ENCODE measurements around the gene KDM4D.
A peak's percentile ranks its signal among the peaks of the same experiment; 100 is the strongest.
"Not testable (repeated sequence)": the region's sequence is repeated elsewhere in the genome, so short reads cannot be mapped to it uniquely, and the experiment has no call there.

Gene KDM4D

GRCh38 chr11:94974178-94974577 lies 669 bp downstream of the KDM4D start:
- no peak for ATAC-seq (ENCODE audit: low read depth)
- Mint-ChIP-seq H3K36me3 (peaks cover 14% of the 10 kb centered on the region), H3K27me3 (no peaks in the 10 kb centered on the region), H3K4me1 (peaks cover 9% of the 10 kb centered on the region), H3K9me3 (peaks cover 4% of the 10 kb centered on the region), H3K4me3 (peak overlapping the region; percentile 95), H3K27ac (peak overlapping the region; percentile 94)
- no peak for DNase-seq (ENCODE audit: low spot score in 2 of 2)

- H3K27ac Mint-ChIP-seq, result no peak overlapping the region
- ATAC-seq (ENCODE audit: low read depth), result no peak
- DNase-seq (ENCODE audit: low spot score in 2 of 2), result no peak
- peaks cover 4% of the 10 kb centered on the region for H3K9me3 Mint-ChIP-seq
- peaks cover 8% of the 10 kb centered on the region for H3K36me3 Mint-ChIP-seq
- H3K27me3 Mint-ChIP-seq, result no peaks in the 10 kb centered on the region
- H3K4me3 Mint-ChIP-seq, result no peak overlapping the region
- H3K4me1 Mint-ChIP-seq, result peaks cover 6% of the 10 kb centered on the region
These were observed 2.1 kb downstream of the KDM4D start for GRCh38 chr11:94975599-94975998.

- no peaks in the 10 kb centered on the region for H3K4me1 Mint-ChIP-seq
- no peak overlapping the region for H3K27ac Mint-ChIP-seq
- ATAC-seq (ENCODE audit: low read depth) (no peak), DNase-seq (ENCODE audit: low spot score in 2 of 2) (no peak)
- no peak overlapping the region for H3K4me3 Mint-ChIP-seq
- peaks cover 5% of the 10 kb centered on the region for H3K27me3 Mint-ChIP-seq
- no peaks in the 10 kb centered on the region for H3K36me3 Mint-ChIP-seq
- no peaks in the 10 kb centered on the region for H3K9me3 Mint-ChIP-seq
These were observed 13.9 kb downstream of the KDM4D start for GRCh38 chr11:94987378-94987777.

GRCh38 chr11:94988748-94989147 lies 15.2 kb downstream of the KDM4D start:
- no peak for ATAC-seq (ENCODE audit: low read depth)
- no peak overlapping the region for H3K27ac Mint-ChIP-seq
- no peaks in the 10 kb centered on the region for H3K9me3 Mint-ChIP-seq
- H3K36me3 Mint-ChIP-seq, result no peaks in the 10 kb centered on the region
- H3K4me1 Mint-ChIP-seq, result no peaks in the 10 kb centered on the region
- DNase-seq (ENCODE audit: low spot score in 2 of 2), result no peak
- peaks cover 5% of the 10 kb centered on the region for H3K27me3 Mint-ChIP-seq
- H3K4me3 Mint-ChIP-seq, result no peak overlapping the region

- ATAC-seq (ENCODE audit: low read depth), result no peak
- no peak overlapping the region for H3K4me3 Mint-ChIP-seq
- no peaks in the 10 kb centered on the region for H3K36me3 Mint-ChIP-seq
- DNase-seq (ENCODE audit: low spot score in 2 of 2), result no peak
- H3K9me3 Mint-ChIP-seq, result no peaks in the 10 kb centered on the region
- no peaks in the 10 kb centered on the region for H3K4me1 Mint-ChIP-seq
- no peak overlapping the region for H3K27ac Mint-ChIP-seq
- peaks cover 3% of the 10 kb centered on the region for H3K27me3 Mint-ChIP-seq
These were observed 20.0 kb downstream of the KDM4D start for GRCh38 chr11:94993400-94993943.

- ATAC-seq (ENCODE audit: low read depth), result no peak
- no peak overlapping the region for H3K4me3 Mint-ChIP-seq
These were observed 23.9 kb downstream of the KDM4D start for GRCh38 chr11:94997437-94997836.

GRCh38 chr11:94998285-94998684 lies 24.8 kb downstream of the KDM4D start:
- Mint-ChIP-seq H3K27me3 (no peaks in the 10 kb centered on the region), H3K9me3 (no peaks in the 10 kb centered on the region), H3K27ac (no peak overlapping the region), H3K36me3 (no peaks in the 10 kb centered on the region), H3K4me3 (no peak overlapping the region), H3K4me1 (no peaks in the 10 kb centered on the region)
- no peak for DNase-seq (ENCODE audit: low spot score in 2 of 2)
- no peak for ATAC-seq (ENCODE audit: low read depth)

More at GRCh38 chr11:94997437-94997836, 23.9 kb downstream of the KDM4D start:
- Mint-ChIP-seq H3K36me3 (no peaks in the 10 kb centered on the region), H3K27ac (no peak overlapping the region), H3K9me3 (no peaks in the 10 kb centered on the region), H3K4me1 (no peaks in the 10 kb centered on the region), H3K27me3 (no peaks in the 10 kb centered on the region)
- DNase-seq (ENCODE audit: low spot score in 2 of 2), result no peak

- ATAC-seq (ENCODE audit: low read depth) (no peak), DNase-seq (ENCODE audit: low spot score in 2 of 2) (no peak)
- H3K4me1 Mint-ChIP-seq, result no peaks in the 10 kb centered on the region
- H3K9me3 Mint-ChIP-seq, result peaks cover 4% of the 10 kb centered on the region
- no peak overlapping the region for H3K27ac Mint-ChIP-seq
- H3K4me3 Mint-ChIP-seq, result no peak overlapping the region
- no peaks in the 10 kb centered on the region for H3K36me3 Mint-ChIP-seq
- peaks cover 2% of the 10 kb centered on the region for H3K27me3 Mint-ChIP-seq
These were observed 30.2 kb downstream of the KDM4D start for GRCh38 chr11:95003716-95004115.

- peaks cover 4% of the 10 kb centered on the region for H3K9me3 Mint-ChIP-seq
- H3K27ac Mint-ChIP-seq, result no peak overlapping the region
- DNase-seq (ENCODE audit: low spot score in 2 of 2) (no peak), ATAC-seq (ENCODE audit: low read depth) (no peak)
- H3K4me1 Mint-ChIP-seq, result no peaks in the 10 kb centered on the region
- peaks cover 2% of the 10 kb centered on the region for H3K27me3 Mint-ChIP-seq
- H3K4me3 Mint-ChIP-seq, result no peak overlapping the region
- H3K36me3 Mint-ChIP-seq, result no peaks in the 10 kb centered on the region
These were observed 32.1 kb downstream of the KDM4D start for GRCh38 chr11:95005642-95006041.

GRCh38 chr11:95011376-95011775 lies 37.9 kb downstream of the KDM4D start:
- H3K4me1 Mint-ChIP-seq, result no peaks in the 10 kb centered on the region
- ATAC-seq (ENCODE audit: low read depth), result no peak
- no peaks in the 10 kb centered on the region for H3K36me3 Mint-ChIP-seq
- H3K9me3 Mint-ChIP-seq, result peaks cover 4% of the 10 kb centered on the region
- no peak overlapping the region for H3K27ac Mint-ChIP-seq
- H3K27me3 Mint-ChIP-seq, result peaks cover 5% of the 10 kb centered on the region
- no peak for DNase-seq (ENCODE audit: low spot score in 2 of 2)
- no peak overlapping the region for H3K4me3 Mint-ChIP-seq

- no peaks in the 10 kb centered on the region for H3K36me3 Mint-ChIP-seq
- peaks cover 5% of the 10 kb centered on the region for H3K27me3 Mint-ChIP-seq
- DNase-seq (ENCODE audit: low spot score in 2 of 2), result no peak
- no peaks in the 10 kb centered on the region for H3K9me3 Mint-ChIP-seq
- no peak overlapping the region for H3K4me3 Mint-ChIP-seq
- ATAC-seq (ENCODE audit: low read depth), result no peak
- no peaks in the 10 kb centered on the region for H3K4me1 Mint-ChIP-seq
- H3K27ac Mint-ChIP-seq, result no peak overlapping the region
These were observed 40.8 kb downstream of the KDM4D start for GRCh38 chr11:95014184-95014821.

GRCh38 chr11:95016139-95016538 lies 42.6 kb downstream of the KDM4D start:
- no peaks in the 10 kb centered on the region for H3K9me3 Mint-ChIP-seq
- no peaks in the 10 kb centered on the region for H3K36me3 Mint-ChIP-seq
- H3K4me1 Mint-ChIP-seq, result no peaks in the 10 kb centered on the region
- peaks cover 5% of the 10 kb centered on the region for H3K27me3 Mint-ChIP-seq
- DNase-seq (ENCODE audit: low spot score in 2 of 2) (no peak), ATAC-seq (ENCODE audit: low read depth) (no peak)
- no peak overlapping the region for H3K4me3 Mint-ChIP-seq
- H3K27ac Mint-ChIP-seq, result no peak overlapping the region

GRCh38 chr11:95021468-95021867 lies 48.0 kb downstream of the KDM4D start:
- H3K4me1 Mint-ChIP-seq; H3K36me3 Mint-ChIP-seq; H3K27me3 Mint-ChIP-seq; DNase-seq (ENCODE audit: low spot score in 2 of 2); H3K27ac Mint-ChIP-seq; H3K9me3 Mint-ChIP-seq; ATAC-seq (ENCODE audit: low read depth); H3K4me3 Mint-ChIP-seq: not testable (repeated sequence)

GRCh38 chr11:95024958-95025357 lies 51.4 kb downstream of the KDM4D start, which contains the start of gene KDM4E:
Gene KDM4E (plus strand): TSS chr11:95025258. CDS start chr11:95025558, 300 bp downstream.
- Mint-ChIP-seq H3K36me3 (no peaks in the 10 kb centered on the region), H3K4me1 (no peaks in the 10 kb centered on the region), H3K9me3 (no peaks in the 10 kb centered on the region), H3K4me3 (no peak within 1 kb of the TSS), H3K27ac (no peak within 1 kb of the TSS), H3K27me3 (no peaks in the 10 kb centered on the region)
- ATAC-seq (ENCODE audit: low read depth), result no peak
- no peak for DNase-seq (ENCODE audit: low spot score in 2 of 2)

GRCh38 chr11:95025594-95025993 lies 52.1 kb downstream of the KDM4D start:
- ATAC-seq (ENCODE audit: low read depth); H3K4me1 Mint-ChIP-seq: not testable (repeated sequence)

More at GRCh38 chr11:95025594-95025993, 52.1 kb downstream of the KDM4D start:
- H3K27ac Mint-ChIP-seq; H3K36me3 Mint-ChIP-seq; H3K27me3 Mint-ChIP-seq; H3K4me3 Mint-ChIP-seq; DNase-seq (ENCODE audit: low spot score in 2 of 2); H3K9me3 Mint-ChIP-seq: not testable (repeated sequence)

All from memory B cell (primary cell).